Thyroid gland (tissue), 4 donors: ENCODE results near the gene EIF4A3.

Experiments used
- CTCF ChIP-seq, 6 experiments: fragments of 200-600 bp in 3 of 6; fragments of 450-650 bp in 3 of 6; sonication (generic) in 3 of 6; IDR thresholded peaks; one replicate each; pipeline ENCODE4 v1.5.1; 2016 to 2019; ENCODE audit warnings: antibody characterized with exemption in 6 of 6, mild to moderate bottlenecking in 2 of 6, inconsistent platforms in 1 of 6, moderate library complexity in 1 of 6
- POLR2A ChIP-seq, 2 donors: fragments of 450-650 bp; IDR thresholded peaks; one replicate each; pipeline ENCODE4 v1.6.1; 2017; ENCODE audit warnings: antibody characterized with exemption in 2 of 2, mild to moderate bottlenecking in 2 of 2, moderate library complexity in 1 of 2

DNA sequence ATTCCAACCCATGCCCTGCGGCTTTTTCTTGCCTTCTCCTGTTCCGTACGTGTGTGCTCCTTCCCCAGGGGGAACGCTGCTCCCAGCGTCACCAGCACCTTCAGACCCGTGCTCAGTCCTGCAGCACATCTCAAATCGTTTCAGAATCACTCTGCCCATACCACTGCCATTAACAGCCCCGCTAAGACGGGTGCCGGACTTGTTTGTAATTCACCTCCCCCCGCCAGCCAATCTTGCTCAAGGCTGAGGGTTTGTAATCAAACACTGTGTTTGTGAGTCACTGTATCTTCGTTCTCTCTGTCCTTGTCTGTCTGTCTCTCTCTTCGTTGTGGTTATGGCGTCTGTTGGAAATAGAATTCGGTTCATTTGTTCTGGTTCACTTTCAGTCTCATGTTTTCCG is 40.2 kb upstream of the EIF4A3 start:
- TF ChIP-seq CTCF (IDR thresholded peaks at IDR 0.05) (no peak), POLR2A (IDR thresholded peaks at IDR 0.05) (no peak)
